ENCODE results near the gene CHST7. TPM values are rescaled to one million over a fixed set of nuclear protein-coding genes. Genes with fewer than 3 reads are reported as not detected.
A peak's percentile ranks its signal among the peaks of the same experiment; 100 is the strongest.

Gene CHST7
- total RNA-seq, 2 donors from 2014 or later, result 7.0 to 9.9 TPM

GRCh38 chrX:46574774-46575381 is 1.3 kb downstream of the CHST7 start:
- H3K4me1 ChIP-seq, result peaks cover 13% of the 10 kb centered on the region
- intact Hi-C loops (cut with DNase I), result no loop called here
- no peaks in the 10 kb centered on the region for H3K36me3 ChIP-seq (replicated peaks in 1 of 2; ENCODE audit: insufficient read depth in 1 of 2, low read depth in 2 of 2)
- DNase-seq, result peak in 1 of 4 donors; percentile 20
- no peaks in the 10 kb centered on the region for H3K27me3 ChIP-seq
- no peak overlapping the region for H3K4me3 ChIP-seq
- H3K9me3 ChIP-seq, result no peaks in the 10 kb centered on the region
- H3K27ac ChIP-seq, result no peak overlapping the region
- 2 to 3% methylated on average over 7 to 47 of the region's 90 CpGs for WGBS, 2 donors
- TF ChIP-seq, protein P1, sequence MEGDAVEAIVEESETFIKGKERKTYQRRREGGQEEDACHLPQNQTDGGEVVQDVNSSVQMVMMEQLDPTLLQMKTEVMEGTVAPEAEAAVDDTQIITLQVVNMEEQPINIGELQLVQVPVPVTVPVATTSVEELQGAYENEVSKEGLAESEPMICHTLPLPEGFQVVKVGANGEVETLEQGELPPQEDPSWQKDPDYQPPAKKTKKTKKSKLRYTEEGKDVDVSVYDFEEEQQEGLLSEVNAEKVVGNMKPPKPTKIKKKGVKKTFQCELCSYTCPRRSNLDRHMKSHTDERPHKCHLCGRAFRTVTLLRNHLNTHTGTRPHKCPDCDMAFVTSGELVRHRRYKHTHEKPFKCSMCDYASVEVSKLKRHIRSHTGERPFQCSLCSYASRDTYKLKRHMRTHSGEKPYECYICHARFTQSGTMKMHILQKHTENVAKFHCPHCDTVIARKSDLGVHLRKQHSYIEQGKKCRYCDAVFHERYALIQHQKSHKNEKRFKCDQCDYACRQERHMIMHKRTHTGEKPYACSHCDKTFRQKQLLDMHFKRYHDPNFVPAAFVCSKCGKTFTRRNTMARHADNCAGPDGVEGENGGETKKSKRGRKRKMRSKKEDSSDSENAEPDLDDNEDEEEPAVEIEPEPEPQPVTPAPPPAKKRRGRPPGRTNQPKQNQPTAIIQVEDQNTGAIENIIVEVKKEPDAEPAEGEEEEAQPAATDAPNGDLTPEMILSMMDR (IDR thresholded peaks at IDR 0.05), result no peak
- TF ChIP-seq POLR2A (IDR thresholded peaks at IDR 0.05), result no peak
- no peak for ATAC-seq

- WGBS, 2 donors, result 58 to 60% methylated on average over 6 of the region's 6 CpGs
- Histone ChIP-seq H3K4me1 (peaks cover 13% of the 10 kb centered on the region), H3K4me3 (no peak overlapping the region), H3K36me3 (replicated peaks in 1 of 2; ENCODE audit: insufficient read depth in 1 of 2, low read depth in 2 of 2) (no peaks in the 10 kb centered on the region), H3K27me3 (no peaks in the 10 kb centered on the region), H3K27ac (no peak overlapping the region), H3K9me3 (no peaks in the 10 kb centered on the region)
- no peak for TF ChIP-seq POLR2A (IDR thresholded peaks at IDR 0.05)
- TF ChIP-seq, protein P1 (IDR thresholded peaks at IDR 0.05), result no peak
- DNase-seq, result no peak
- ATAC-seq, result no peak
- intact Hi-C loops (cut with DNase I), result no loop called here
These were observed 2.0 kb downstream of the CHST7 start for GRCh38 chrX:46575586-46575985.

GRCh38 chrX:46575991-46576392 is 2.4 kb downstream of the CHST7 start:
- no peak overlapping the region for H3K4me3 ChIP-seq
- intact Hi-C loops (cut with DNase I), result no loop called here
- no peaks in the 10 kb centered on the region for H3K36me3 ChIP-seq (replicated peaks in 1 of 2; ENCODE audit: insufficient read depth in 1 of 2, low read depth in 2 of 2)
- TF ChIP-seq POLR2A (IDR thresholded peaks at IDR 0.05), result no peak
- TF ChIP-seq, protein P1 (IDR thresholded peaks at IDR 0.05), result no peak
- DNase-seq (peak in 1 of 4 donors; percentile 22), ATAC-seq (no peak)
- no peak overlapping the region for H3K27ac ChIP-seq
- H3K9me3 ChIP-seq, result no peaks in the 10 kb centered on the region
- WGBS, 2 donors, result 69% methylated on average over 3 to 6 of the region's 6 CpGs
- H3K4me1 ChIP-seq, result peaks cover 13% of the 10 kb centered on the region
- H3K27me3 ChIP-seq, result no peaks in the 10 kb centered on the region

DNA sequence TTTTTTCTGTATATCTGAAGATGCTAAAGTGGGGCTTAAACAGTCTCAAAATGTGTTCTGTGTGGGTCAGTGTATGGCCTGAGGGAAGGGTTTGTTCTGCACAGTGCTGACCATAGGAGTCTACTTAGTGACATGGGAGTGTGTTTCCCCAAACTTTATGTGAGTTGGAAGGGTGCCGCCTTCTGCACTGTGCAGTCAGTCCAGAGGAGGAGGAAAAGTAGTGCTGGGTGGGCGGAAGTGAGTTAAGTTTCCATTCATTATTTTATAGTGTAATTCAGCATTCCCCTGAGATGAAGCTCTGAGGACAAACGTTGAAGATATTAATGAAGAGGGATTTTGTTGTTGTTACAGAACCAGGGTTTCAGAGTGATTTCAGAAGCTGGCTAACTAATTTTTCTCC is 2.9 kb downstream of the CHST7 start:
- H3K4me1 ChIP-seq, result peaks cover 13% of the 10 kb centered on the region
- H3K4me3 ChIP-seq, result no peak overlapping the region
- 61 to 83% methylated on average over 3 of the region's 3 CpGs for WGBS, 2 donors
- no peak for TF ChIP-seq POLR2A (IDR thresholded peaks at IDR 0.05)
- TF ChIP-seq, protein P1 (IDR thresholded peaks at IDR 0.05), result no peak
- H3K36me3 ChIP-seq (replicated peaks in 1 of 2; ENCODE audit: insufficient read depth in 1 of 2, low read depth in 2 of 2), result no peaks in the 10 kb centered on the region
- ATAC-seq (no peak), DNase-seq (peak in 1 of 4 donors; percentile 12)
- H3K27ac ChIP-seq, result no peak overlapping the region
- H3K27me3 ChIP-seq, result no peaks in the 10 kb centered on the region
- intact Hi-C loops (cut with DNase I), result no loop called here
- H3K9me3 ChIP-seq, result no peaks in the 10 kb centered on the region
